Neural progenitor cell (in vitro differentiated cells): ENCODE data around the gene THSD4. TPM values are rescaled to one million over a fixed set of nuclear protein-coding genes. Genes with fewer than 3 reads are reported as not detected.

Source experiments
- DNase-seq: peaks from one replicate; pipeline ENCODE4 v3.0.0-alpha.2; 2016; ENCODE audit warnings: low spot score
- H2AFZ ChIP-seq: fragments of 200-600 bp; sonication (generic); replicated peaks from 2 replicates; pipeline ENCODE4 v1.6.1; 2016; ENCODE audit warnings: antibody characterized with exemption
- H3F3A ChIP-seq: fragments of 200-600 bp; sonication (generic); 2 replicates; pipeline ENCODE4 v1.6.1; 2016; ENCODE audit warnings: antibody characterized with exemption, low read depth
- H3K27ac ChIP-seq: fragments of 200-600 bp; sonication (generic); 2 replicates; pipeline ENCODE4 v1.5.1; 2016; ENCODE audit warnings: mild to moderate bottlenecking
- H3K27me3 ChIP-seq: fragments of 200-600 bp; sonication (generic); 2 replicates; pipeline ENCODE4 v1.6.1; 2016; ENCODE audit warnings: mild to moderate bottlenecking, moderate library complexity
- H3K36me3 ChIP-seq: fragments of 200-600 bp; sonication (generic); 2 replicates; pipeline ENCODE4 v1.5.1; 2016
- H3K4me1 ChIP-seq: fragments of 200-600 bp; sonication (generic); 2 replicates; pipeline ENCODE4 v1.6.1; 2016; ENCODE audit warnings: mixed run types
- H3K4me2 ChIP-seq: fragments of 200-600 bp; sonication (generic); 2 replicates; pipeline ENCODE4 v1.6.1; 2016
- H3K4me3 ChIP-seq: fragments of 200-600 bp; sonication (generic); 2 replicates; pipeline ENCODE4 v1.5.1; 2016
- H3K79me2 ChIP-seq: fragments of 200-600 bp; sonication (generic); 2 replicates; pipeline ENCODE4 v1.6.1; 2016; ENCODE audit warnings: low read depth
- H3K9ac ChIP-seq: fragments of 200-600 bp; sonication (generic); 2 replicates; pipeline ENCODE4 v1.6.1; 2016
- H3K9me3 ChIP-seq: fragments of 200-600 bp; sonication (generic); 2 replicates; pipeline ENCODE4 v1.5.1; 2016; ENCODE audit warnings: low read depth
- H4K20me1 ChIP-seq: fragments of 200-600 bp; sonication (generic); 2 replicates; pipeline ENCODE4 v1.6.1; 2016; ENCODE audit warnings: low read depth
- H3K27ac Mint-ChIP-seq: 3 replicates; pipeline ENCODE4 v1.8.0; 2021; ENCODE audit warnings: mixed read lengths
- H3K27me3 Mint-ChIP-seq: 2 replicates; pipeline ENCODE4 v1.8.0; 2022; ENCODE audit warnings: low read depth, mild to moderate bottlenecking, inconsistent platforms, moderate library complexity, mixed read lengths; ENCODE audit not compliant: insufficient read depth
- H3K36me3 Mint-ChIP-seq: 3 replicates; pipeline ENCODE4 v1.8.0; 2021; ENCODE audit warnings: mixed read lengths
- H3K4me1 Mint-ChIP-seq: 3 replicates; pipeline ENCODE4 v1.8.0; 2021; ENCODE audit warnings: mixed read lengths
- H3K4me3 Mint-ChIP-seq: 3 replicates; pipeline ENCODE4 v1.8.0; 2021; ENCODE audit warnings: mild to moderate bottlenecking, moderate library complexity, mixed read lengths
- H3K9me3 Mint-ChIP-seq: 3 replicates; pipeline ENCODE4 v1.8.0; 2020; ENCODE audit warnings: mixed read lengths
- CTCF ChIP-seq: fragments of 200-600 bp; sonication (generic); IDR thresholded peaks from 2 replicates; pipeline ENCODE4 v1.5.1; 2017; ENCODE audit warnings: antibody characterized with exemption, mild to moderate bottlenecking
- EZH2 ChIP-seq: fragments of 200-600 bp; sonication (generic); IDR thresholded peaks from 2 replicates; pipeline ENCODE4 v1.6.1; 2017; ENCODE audit warnings: antibody characterized with exemption, mild to moderate bottlenecking, moderate library complexity
- EZH2phosphoT487 ChIP-seq: fragments of 200-600 bp; sonication (generic); IDR thresholded peaks from 2 replicates; pipeline ENCODE4 v1.6.1; 2017; ENCODE audit warnings: antibody characterized with exemption
- total RNA-seq: library from RNA; depleted of rRNA; stranded (reverse); fragments of >200 nt; gene quantifications from 2 replicates; pipeline ENCODE4 v1.2.3, GENCODE V29; 2015; ENCODE audit warnings: low replicate concordance

Gene THSD4
- total RNA-seq, 1 donor from 2014 or later = 2.4 TPM

GRCh38 chr15:71730277-71731144, 615.2 kb downstream of the THSD4 start:
- peak; percentile 62 for DNase-seq

GRCh38 chr15:71732636-71733035, 617.4 kb downstream of the THSD4 start:
- H3K4me1 ChIP-seq = peaks cover 16% of the 10 kb centered on the region
- H3K9me3 Mint-ChIP-seq = no peaks in the 10 kb centered on the region
- H4K20me1 ChIP-seq = no peaks in the 10 kb centered on the region
- no peak overlapping the region for H3K4me3 ChIP-seq
- H3K36me3 ChIP-seq = no peaks in the 10 kb centered on the region
- H3K27ac Mint-ChIP-seq = no peak overlapping the region
- no peak overlapping the region for H2AFZ ChIP-seq
- DNase-seq = no peak
- H3K4me2 ChIP-seq = no peak overlapping the region
- peaks cover 7% of the 10 kb centered on the region for H3F3A ChIP-seq
- TF ChIP-seq EZH2phosphoT487 = no peak
- no peak for TF ChIP-seq EZH2
- TF ChIP-seq CTCF = no peak
- no peaks in the 10 kb centered on the region for H3K79me2 ChIP-seq
- peaks cover 2% of the 10 kb centered on the region for H3K27me3 Mint-ChIP-seq
- no peak overlapping the region for H3K27ac ChIP-seq
- H3K9ac ChIP-seq = no peak overlapping the region
- H3K4me1 Mint-ChIP-seq = no peaks in the 10 kb centered on the region
- H3K9me3 ChIP-seq = no peaks in the 10 kb centered on the region
- H3K36me3 Mint-ChIP-seq = no peaks in the 10 kb centered on the region
- no peak overlapping the region for H3K4me3 Mint-ChIP-seq
- no peaks in the 10 kb centered on the region for H3K27me3 ChIP-seq

More at GRCh38 chr15:71730277-71731144, 615.2 kb downstream of the THSD4 start:
- H4K20me1 ChIP-seq = no peaks in the 10 kb centered on the region
- H3K4me2 ChIP-seq = no peak overlapping the region
- no peak overlapping the region for H2AFZ ChIP-seq
- H3K4me1 ChIP-seq = peaks cover 8% of the 10 kb centered on the region
- peak; percentile 77 for TF ChIP-seq CTCF
- TF ChIP-seq EZH2 = no peak
- no peaks in the 10 kb centered on the region for H3K4me1 Mint-ChIP-seq
- H3K27me3 Mint-ChIP-seq = peaks cover 2% of the 10 kb centered on the region
- H3K36me3 ChIP-seq = no peaks in the 10 kb centered on the region
- no peak overlapping the region for H3K27ac ChIP-seq
- no peaks in the 10 kb centered on the region for H3K9me3 ChIP-seq
- no peaks in the 10 kb centered on the region for H3K79me2 ChIP-seq
- no peaks in the 10 kb centered on the region for H3K36me3 Mint-ChIP-seq
- no peak overlapping the region for H3K9ac ChIP-seq
- H3K27me3 ChIP-seq = no peaks in the 10 kb centered on the region
- H3K27ac Mint-ChIP-seq = no peak overlapping the region
- no peak overlapping the region for H3K4me3 ChIP-seq
- no peaks in the 10 kb centered on the region for H3K9me3 Mint-ChIP-seq
- no peaks in the 10 kb centered on the region for H3F3A ChIP-seq
- no peak overlapping the region for H3K4me3 Mint-ChIP-seq

- Histone ChIP-seq H3K36me3 (no peaks in the 10 kb centered on the region), H3K4me2 (no peak overlapping the region), H3K9ac (no peak overlapping the region), H2AFZ (no peak overlapping the region), H3K27ac (no peak overlapping the region), H3K4me3 (no peak overlapping the region), H3K4me1 (peaks cover 16% of the 10 kb centered on the region), H3K27me3 (no peaks in the 10 kb centered on the region), H3F3A (peaks cover 7% of the 10 kb centered on the region), H4K20me1 (no peaks in the 10 kb centered on the region), H3K9me3 (no peaks in the 10 kb centered on the region), H3K79me2 (no peaks in the 10 kb centered on the region)
- Mint-ChIP-seq H3K4me1 (no peaks in the 10 kb centered on the region), H3K9me3 (no peaks in the 10 kb centered on the region), H3K36me3 (no peaks in the 10 kb centered on the region), H3K4me3 (no peak overlapping the region), H3K27me3 (peaks cover 2% of the 10 kb centered on the region), H3K27ac (no peak overlapping the region)
- DNase-seq = no peak
- no peak for TF ChIP-seq EZH2
- no peak for TF ChIP-seq CTCF
- TF ChIP-seq EZH2phosphoT487 = no peak
Observed at GRCh38 chr15:71733122-71733521, 617.9 kb downstream of the THSD4 start.
